B cell (primary cell): ENCODE data around the gene STARD9. TPM values are rescaled to one million over a fixed set of nuclear protein-coding genes. Genes with fewer than 3 reads are reported as not detected.

Experiments
- ATAC-seq: fragments of 200-7000 bp; cut with Tn5 transposase; one replicate; pipeline ENCODE4 v1.10.0; 2021; ENCODE audit warnings: low read depth, mild to moderate bottlenecking, moderate number of reproducible peaks, moderate library complexity
- CTCF ChIA-PET: fragments of 350-600 bp; sonication (Branson Sonifier 250); formaldehyde crosslinking; loops from one replicate; lab custom pipeline; 2021; ENCODE audit warnings: antibody characterized with exemption, inconsistent platforms; lab: Charles Lee
- POLR2A ChIA-PET: fragments of 350-600 bp; sonication (Branson Sonifier 250); formaldehyde crosslinking; loops from one replicate; lab custom pipeline; 2021; ENCODE audit warnings: antibody characterized with exemption; lab: Charles Lee
- DNase-seq: peaks from one replicate; pipeline ENCODE4 v3.0.0; 2013
- H2AFZ ChIP-seq: 2 replicates; pipeline ENCODE4 v1.6.1; 2012; ENCODE audit warnings: mild to moderate bottlenecking, low read depth, low read length; ENCODE audit not compliant: insufficient read depth, poor library complexity, severe bottlenecking
- H3K27ac ChIP-seq, 2 donors: 1 replicate in 1 of 2; 2 replicates in 1 of 2; pipeline ENCODE4 v1.5.1; 2012 to 2013; ENCODE audit warnings: low read length in 2 of 2, mild to moderate bottlenecking in 2 of 2, moderate library complexity in 1 of 2
- H3K27me3 ChIP-seq, 4 experiments: fragments of 200-600 bp in 1 of 4; sonication (generic) in 1 of 4; replicated peaks in 1 of 4; 1 replicate in 2 of 4; 2 replicates in 2 of 4; pipeline versions ENCODE4 v1.6.1 to v1.7.0; 2013 to 2016; ENCODE audit warnings: low read length in 3 of 4, mild to moderate bottlenecking in 2 of 4, mixed read lengths in 1 of 4, moderate library complexity in 1 of 4; ENCODE audit not compliant: insufficient read depth in 4 of 4, control insufficient read depth in 3 of 4; ENCODE audit errors: control extremely low read depth in 1 of 4
- H3K36me3 ChIP-seq, 2 experiments: replicated peaks in 1 of 2; 1 replicate in 1 of 2; 2 replicates in 1 of 2; pipeline versions ENCODE4 v1.6.1 to v1.7.1; 2013; ENCODE audit warnings: low read length in 1 of 2; ENCODE audit not compliant: insufficient read depth in 2 of 2, control insufficient read depth in 1 of 2; ENCODE audit errors: control extremely low read depth in 1 of 2, extremely low read depth in 1 of 2
- H3K4me1 ChIP-seq, 2 donors: fragments of 200-600 bp in 1 of 2; sonication (generic) in 1 of 2; 1 replicate in 1 of 2; 2 replicates in 1 of 2; pipeline versions ENCODE4 v1.5.1 to v1.6.1; 2013 to 2017; ENCODE audit warnings: low read length in 2 of 2; ENCODE audit not compliant: control insufficient read depth in 2 of 2, insufficient read depth in 2 of 2
- H3K4me2 ChIP-seq: replicated peaks from 2 replicates; pipeline ENCODE3; 2012; ENCODE audit warnings: mild to moderate bottlenecking, low read depth, low read length; ENCODE audit not compliant: poor library complexity, severe bottlenecking
- H3K4me3 ChIP-seq, 5 experiments: fragments of 200-600 bp in 1 of 5; sonication (generic) in 1 of 5; 1 replicate in 3 of 5; 2 replicates in 2 of 5; pipeline versions ENCODE4 v1.5.1 to v1.7.0; 2011 to 2016; ENCODE audit warnings: low read length in 4 of 5, mild to moderate bottlenecking in 4 of 5, low read depth in 2 of 5, control low read depth in 1 of 5, moderate library complexity in 1 of 5; ENCODE audit not compliant: insufficient read depth in 1 of 5; ENCODE audit errors: control extremely low read depth in 1 of 5, extremely low read depth in 1 of 5
- H3K79me2 ChIP-seq: fragments of 200-600 bp; sonication (generic); one replicate; pipeline ENCODE4 v1.6.0; 2016; ENCODE audit warnings: low read length; ENCODE audit not compliant: control insufficient read depth, insufficient read depth
- H3K9ac ChIP-seq: fragments of 200-600 bp; sonication (generic); 2 replicates; pipeline ENCODE4 v1.6.1; 2017; ENCODE audit warnings: mild to moderate bottlenecking, low read length, moderate library complexity
- H3K9me3 ChIP-seq, 3 donors: one replicate each; pipeline versions ENCODE4 v1.6.1 to v1.7.1; 2013; ENCODE audit warnings: low read length in 2 of 3; ENCODE audit not compliant: control insufficient read depth in 2 of 3, insufficient read depth in 1 of 3; ENCODE audit errors: control extremely low read depth in 1 of 3
- H4K20me1 ChIP-seq: 2 replicates; pipeline ENCODE4 v1.6.0; 2012; ENCODE audit warnings: mild to moderate bottlenecking, low read length; ENCODE audit not compliant: insufficient read depth, control insufficient read depth, poor library complexity, severe bottlenecking
- H3K27ac Mint-ChIP-seq: one replicate; pipeline ENCODE4 v1.8.0; 2021; ENCODE audit warnings: mixed read lengths
- H3K27me3 Mint-ChIP-seq: one replicate; pipeline ENCODE4 v1.8.0; 2021; ENCODE audit warnings: mixed read lengths
- H3K4me1 Mint-ChIP-seq: one replicate; pipeline ENCODE4 v1.8.0; 2021; ENCODE audit warnings: mixed read lengths
- H3K4me3 Mint-ChIP-seq: one replicate; pipeline ENCODE4 v1.8.0; 2021; ENCODE audit warnings: mixed read lengths
- H3K9me3 Mint-ChIP-seq: one replicate; pipeline ENCODE4 v1.8.0; 2022; ENCODE audit warnings: mixed read lengths; ENCODE audit not compliant: insufficient read depth
- EZH2 ChIP-seq: IDR thresholded peaks from 2 replicates; pipeline ENCODE4 v1.6.1; 2012; ENCODE audit warnings: borderline replicate concordance, low read depth, mild to moderate bottlenecking, moderate library complexity, low read length; ENCODE audit not compliant: insufficient read depth, poor library complexity, severe bottlenecking
- WGBS: methylation state at CpG from one replicate; pipeline ENCODE4 v1.1.5; 2013; ENCODE audit warnings: missing lambda C conversion rate; ENCODE audit not compliant: insufficient coverage; 5-methylcytosine and 5-hydroxymethylcytosine counted together
- intact Hi-C: fragments of 100-400 bp; cut with micrococcal nuclease; formaldehyde crosslinking; loops from one replicate; pipeline ENCODE4 v1.10.0; 2022
- polyA plus RNA-seq: library from polyadenylated mRNA; depleted of rRNA; stranded (reverse); fragments of >200 nt; gene quantifications from 2 replicates; pipeline ENCODE4 v1.2.3, GENCODE V29; 2012
- total RNA-seq, 2 donors: library from RNA; stranded (reverse); fragments of 120-200 nt in 1 of 2; gene quantifications; 1 replicate in 1 of 2; 2 replicates in 1 of 2; pipeline versions ENCODE4 v1.2.3 to v1.2.4, GENCODE V29; 2013 to 2022
- TF ChIP-seq, protein P1 (sequence below): fragments of 200-600 bp; IDR thresholded peaks from one replicate; pipeline ENCODE4 v1.8.0; 2022; ENCODE audit warnings: antibody characterized with exemption, mild to moderate bottlenecking

STARD9 gene
- total and polyA plus RNA-seq, 2 donors (not counting 1 experiment from before 2014, with no cell fraction given) = 5.0 to 23.1 TPM

DNA sequence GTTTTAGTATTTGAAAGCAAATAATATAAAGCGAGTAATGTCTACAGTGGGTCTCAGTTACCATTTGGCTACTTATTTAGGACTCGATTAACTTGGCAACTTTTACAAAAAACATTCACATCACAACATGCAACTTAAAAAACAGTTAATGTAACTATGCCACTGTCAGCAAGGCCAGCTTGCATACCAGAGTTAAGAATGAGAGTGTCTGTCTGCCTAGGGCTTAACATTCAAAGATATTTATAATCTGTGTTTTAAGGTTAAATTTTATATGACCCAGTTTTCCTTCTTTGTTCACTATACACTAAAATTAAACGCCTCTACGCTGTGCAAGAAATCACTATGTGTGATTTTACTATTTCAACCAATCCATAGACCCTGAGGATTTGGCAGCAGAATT is 166.7 kb downstream of the STARD9 start:
- H3K27me3 ChIP-seq = no peaks in the 10 kb centered on the region
- H3K36me3 ChIP-seq = peaks cover 3 to 6% of the 10 kb centered on the region in 2 experiments
- peaks cover 5 to 7% of the 10 kb centered on the region in 2 donors for H3K4me1 ChIP-seq
- Mint-ChIP-seq H3K27me3 (no peaks in the 10 kb centered on the region), H3K9me3 (no peaks in the 10 kb centered on the region), H3K4me3 (no peak overlapping the region), H3K4me1 (peaks cover 5% of the 10 kb centered on the region), H3K27ac (no peak overlapping the region)
- no peak for TF ChIP-seq EZH2
- TF ChIP-seq, protein P1, sequence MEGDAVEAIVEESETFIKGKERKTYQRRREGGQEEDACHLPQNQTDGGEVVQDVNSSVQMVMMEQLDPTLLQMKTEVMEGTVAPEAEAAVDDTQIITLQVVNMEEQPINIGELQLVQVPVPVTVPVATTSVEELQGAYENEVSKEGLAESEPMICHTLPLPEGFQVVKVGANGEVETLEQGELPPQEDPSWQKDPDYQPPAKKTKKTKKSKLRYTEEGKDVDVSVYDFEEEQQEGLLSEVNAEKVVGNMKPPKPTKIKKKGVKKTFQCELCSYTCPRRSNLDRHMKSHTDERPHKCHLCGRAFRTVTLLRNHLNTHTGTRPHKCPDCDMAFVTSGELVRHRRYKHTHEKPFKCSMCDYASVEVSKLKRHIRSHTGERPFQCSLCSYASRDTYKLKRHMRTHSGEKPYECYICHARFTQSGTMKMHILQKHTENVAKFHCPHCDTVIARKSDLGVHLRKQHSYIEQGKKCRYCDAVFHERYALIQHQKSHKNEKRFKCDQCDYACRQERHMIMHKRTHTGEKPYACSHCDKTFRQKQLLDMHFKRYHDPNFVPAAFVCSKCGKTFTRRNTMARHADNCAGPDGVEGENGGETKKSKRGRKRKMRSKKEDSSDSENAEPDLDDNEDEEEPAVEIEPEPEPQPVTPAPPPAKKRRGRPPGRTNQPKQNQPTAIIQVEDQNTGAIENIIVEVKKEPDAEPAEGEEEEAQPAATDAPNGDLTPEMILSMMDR = no peak
- intact Hi-C loops = no loop called here
- no peaks in the 10 kb centered on the region for H4K20me1 ChIP-seq
- peaks cover 7% of the 10 kb centered on the region for H3K79me2 ChIP-seq
- H3K9ac ChIP-seq = no peak overlapping the region
- H2AFZ ChIP-seq = no peak overlapping the region
- no peak overlapping the region for H3K4me3 ChIP-seq
- no peak overlapping the region for H3K27ac ChIP-seq
- DNase-seq (no peak), ATAC-seq (no peak)
- H3K4me2 ChIP-seq = no peak overlapping the region
- POLR2A ChIA-PET = no interaction called here
- H3K9me3 ChIP-seq = no peaks in the 10 kb centered on the region
- CTCF ChIA-PET = no interaction called here
- WGBS = no CpG with 5 or more reads among the region's 4 CpGs

DNA sequence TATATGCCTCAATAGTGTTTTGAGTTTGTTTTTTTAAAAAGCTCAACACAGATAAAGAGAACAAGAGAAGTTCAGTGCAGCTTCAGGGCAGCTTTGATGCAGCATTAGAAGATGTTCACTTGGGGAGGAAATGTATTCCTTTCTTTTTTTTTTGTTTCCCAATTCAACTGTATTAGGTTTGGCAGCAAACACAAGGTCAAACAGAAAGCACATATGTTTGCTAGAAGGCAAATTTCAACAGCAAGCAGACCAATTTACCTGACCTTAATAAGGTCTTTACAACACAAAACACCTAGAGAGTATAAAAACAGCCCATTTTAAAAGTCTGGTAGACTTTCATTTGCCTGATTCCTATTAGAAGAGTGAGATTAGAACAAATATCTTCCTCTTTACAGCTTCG is 168.8 kb downstream of the STARD9 start:
- no peak overlapping the region for H3K27ac ChIP-seq
- no peak for ATAC-seq
- no peak overlapping the region for H3K27ac Mint-ChIP-seq
- H3K4me1 ChIP-seq = no peaks in the 10 kb centered on the region
- no peak overlapping the region for H3K4me3 ChIP-seq
- CTCF ChIA-PET = no interaction called here
- no peaks in the 10 kb centered on the region for H4K20me1 ChIP-seq
- no peak for TF ChIP-seq EZH2
- TF ChIP-seq, protein P1 = no peak
- no peak overlapping the region for H2AFZ ChIP-seq
- H3K27me3 ChIP-seq = no peaks in the 10 kb centered on the region
- WGBS = no CpG with 5 or more reads among the region's 1 CpG
- no peak for DNase-seq
- intact Hi-C loops = no loop called here
- no peak overlapping the region for H3K4me3 Mint-ChIP-seq
- H3K27me3 Mint-ChIP-seq = no peaks in the 10 kb centered on the region
- H3K79me2 ChIP-seq = no peaks in the 10 kb centered on the region
- no peaks in the 10 kb centered on the region for H3K4me1 Mint-ChIP-seq
- POLR2A ChIA-PET = no interaction called here
- no peak overlapping the region for H3K9ac ChIP-seq
- H3K9me3 ChIP-seq = no peaks in the 10 kb centered on the region
- H3K9me3 Mint-ChIP-seq = no peaks in the 10 kb centered on the region
- peaks cover 5 to 6% of the 10 kb centered on the region in 2 experiments for H3K36me3 ChIP-seq
- no peak overlapping the region for H3K4me2 ChIP-seq
